ENCODE data around the gene CHI3L1. TPM values are rescaled to one million over a fixed set of nuclear protein-coding genes. Genes with fewer than 3 reads are reported as not detected.

Gene CHI3L1
- total RNA-seq, 3 donors from 2014 or later = 0.58 to 10.8 (median 1.8) TPM

GRCh38 chr1:203225071-203225470, 38.6 kb upstream of the CHI3L1 start:
- TF ChIP-seq, protein P1, sequence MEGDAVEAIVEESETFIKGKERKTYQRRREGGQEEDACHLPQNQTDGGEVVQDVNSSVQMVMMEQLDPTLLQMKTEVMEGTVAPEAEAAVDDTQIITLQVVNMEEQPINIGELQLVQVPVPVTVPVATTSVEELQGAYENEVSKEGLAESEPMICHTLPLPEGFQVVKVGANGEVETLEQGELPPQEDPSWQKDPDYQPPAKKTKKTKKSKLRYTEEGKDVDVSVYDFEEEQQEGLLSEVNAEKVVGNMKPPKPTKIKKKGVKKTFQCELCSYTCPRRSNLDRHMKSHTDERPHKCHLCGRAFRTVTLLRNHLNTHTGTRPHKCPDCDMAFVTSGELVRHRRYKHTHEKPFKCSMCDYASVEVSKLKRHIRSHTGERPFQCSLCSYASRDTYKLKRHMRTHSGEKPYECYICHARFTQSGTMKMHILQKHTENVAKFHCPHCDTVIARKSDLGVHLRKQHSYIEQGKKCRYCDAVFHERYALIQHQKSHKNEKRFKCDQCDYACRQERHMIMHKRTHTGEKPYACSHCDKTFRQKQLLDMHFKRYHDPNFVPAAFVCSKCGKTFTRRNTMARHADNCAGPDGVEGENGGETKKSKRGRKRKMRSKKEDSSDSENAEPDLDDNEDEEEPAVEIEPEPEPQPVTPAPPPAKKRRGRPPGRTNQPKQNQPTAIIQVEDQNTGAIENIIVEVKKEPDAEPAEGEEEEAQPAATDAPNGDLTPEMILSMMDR (IDR thresholded peaks at IDR 0.05) = no peak
- ATAC-seq = no peak
- intact Hi-C loops (cut with DNase I, micrococcal nuclease) = no loop called here

DNA sequence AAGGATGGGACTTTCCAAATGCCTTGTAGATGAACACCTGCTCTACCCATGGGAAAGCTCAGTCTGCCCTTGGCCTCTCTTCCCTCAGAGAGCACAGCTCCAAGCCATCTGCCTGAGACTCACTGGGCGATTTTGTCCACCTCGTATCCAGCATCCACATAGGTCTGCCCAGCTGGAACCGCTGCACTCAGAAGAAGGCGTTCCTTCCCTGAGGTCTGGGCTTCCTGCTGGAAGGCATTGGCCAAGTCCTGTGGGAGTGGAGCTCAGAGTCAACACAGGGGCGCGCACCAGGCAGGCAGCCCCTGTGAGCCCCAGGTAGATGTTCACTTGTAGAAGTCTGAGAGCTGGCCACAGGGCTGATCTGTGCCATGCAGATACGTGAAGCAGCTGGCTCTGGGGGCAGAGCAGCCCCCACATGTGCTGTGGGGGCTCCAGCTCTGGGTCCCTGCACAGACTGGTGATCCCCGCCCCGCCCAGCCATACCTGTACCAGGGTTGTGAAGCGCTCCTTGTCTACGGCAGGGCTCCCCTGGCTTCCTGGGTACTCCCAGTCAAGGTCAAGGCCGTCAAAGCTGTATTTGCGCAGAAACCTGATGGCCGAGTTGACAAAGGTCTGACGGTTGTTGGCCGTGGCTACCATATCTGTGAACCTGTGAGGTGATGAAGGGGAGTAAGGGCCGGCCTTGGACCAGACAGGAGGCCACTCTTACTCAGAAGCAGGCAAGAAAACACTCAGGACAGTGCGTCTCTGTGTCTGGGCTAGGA, 36.7 kb upstream of the CHI3L1 start:
- Histone ChIP-seq H3K9me3 (no peaks in the 10 kb centered on the region), H3K36me3 (ENCODE audit: low read depth) (no peaks in the 10 kb centered on the region), H3K4me1 (ENCODE audit: low read depth) (no peaks in the 10 kb centered on the region), H3K4me3 (no peak overlapping the region)
- DNase-seq (no peak), ATAC-seq (no peak)
- TF ChIP-seq, protein P1 (IDR thresholded peaks at IDR 0.05) = no peak
- intact Hi-C loops (cut with DNase I, micrococcal nuclease) = no loop called here

More at GRCh38 chr1:203225071-203225470, 38.6 kb upstream of the CHI3L1 start:
- H3K4me1 ChIP-seq (ENCODE audit: low read depth) = no peaks in the 10 kb centered on the region
- no peak overlapping the region for H3K4me3 ChIP-seq
- H3K36me3 ChIP-seq (ENCODE audit: low read depth) = no peaks in the 10 kb centered on the region
- no peak for DNase-seq
- H3K9me3 ChIP-seq = no peaks in the 10 kb centered on the region

DNA sequence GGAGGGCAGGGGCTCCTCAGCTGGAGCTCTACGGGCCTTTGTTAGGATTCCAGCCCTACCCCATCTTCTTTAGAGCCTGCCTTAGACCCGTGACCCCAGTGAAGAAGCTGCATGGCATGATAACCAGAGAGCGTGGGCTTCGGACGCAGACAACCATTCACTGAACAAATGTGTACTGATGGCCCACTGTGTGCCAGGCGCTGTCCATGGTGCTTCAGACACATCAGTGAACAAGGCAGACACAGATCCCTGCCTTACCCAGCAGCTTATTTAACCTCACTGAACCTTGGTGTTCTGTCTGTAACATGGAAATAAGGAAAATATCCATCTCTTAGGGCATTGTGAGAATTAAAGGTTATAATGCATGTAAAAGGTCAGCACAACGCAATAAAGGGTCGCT, 33.4 kb upstream of the CHI3L1 start:
- DNase-seq (no peak), ATAC-seq (no peak)
- no peaks in the 10 kb centered on the region for H3K36me3 ChIP-seq (ENCODE audit: low read depth)
- TF ChIP-seq, protein P1 (IDR thresholded peaks at IDR 0.05) = no peak
- intact Hi-C loops (cut with DNase I, micrococcal nuclease) = loop anchor here (5.0 kb wide), 2 partner anchors 103 to 178 kb away; no protein-coding TSS in a partner anchor
- H3K4me3 ChIP-seq = no peak overlapping the region
- H3K9me3 ChIP-seq = no peaks in the 10 kb centered on the region
- no peaks in the 10 kb centered on the region for H3K4me1 ChIP-seq (ENCODE audit: low read depth)

GRCh38 chr1:203219171-203219570, 32.7 kb upstream of the CHI3L1 start:
- TF ChIP-seq, protein P1 (IDR thresholded peaks at IDR 0.05) = no peak
- intact Hi-C loops (cut with DNase I, micrococcal nuclease) = loop anchor here (5.0 kb wide), 2 partner anchors 102 to 177 kb away; no protein-coding TSS in a partner anchor
- H3K4me1 ChIP-seq (ENCODE audit: low read depth) = no peaks in the 10 kb centered on the region
- ATAC-seq = no peak
- no peak for DNase-seq
- no peaks in the 10 kb centered on the region for H3K9me3 ChIP-seq
- no peaks in the 10 kb centered on the region for H3K36me3 ChIP-seq (ENCODE audit: low read depth)
- H3K4me3 ChIP-seq = no peak overlapping the region

DNA sequence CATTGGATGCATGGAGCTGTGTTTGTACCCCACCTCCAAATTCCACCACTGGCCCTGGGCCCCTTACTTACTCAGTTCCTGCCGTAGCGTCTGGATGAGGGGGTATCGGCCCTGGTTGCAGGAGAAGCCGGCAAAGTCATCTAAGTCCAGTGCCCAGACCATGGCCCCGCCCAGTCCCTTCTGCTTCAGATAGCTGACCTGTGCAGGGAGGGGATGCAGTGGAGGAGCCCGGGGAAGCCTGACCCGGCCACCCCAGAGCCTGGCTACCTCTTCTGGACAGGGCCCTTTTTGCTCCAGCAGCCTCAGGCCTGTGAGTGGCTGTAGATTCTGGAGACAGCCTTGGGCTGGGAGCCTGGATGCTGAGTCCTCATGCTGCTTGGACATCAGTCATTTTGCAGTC, 31.2 kb upstream of the CHI3L1 start:
- Histone ChIP-seq H3K4me3 (no peak overlapping the region), H3K4me1 (ENCODE audit: low read depth) (no peaks in the 10 kb centered on the region), H3K9me3 (no peaks in the 10 kb centered on the region), H3K36me3 (ENCODE audit: low read depth) (no peaks in the 10 kb centered on the region)
- DNase-seq (no peak), ATAC-seq (peak; percentile 13)
- TF ChIP-seq, protein P1 (IDR thresholded peaks at IDR 0.05) = no peak
- intact Hi-C loops (cut with DNase I, micrococcal nuclease) = loop anchor here (5.0 kb wide), 2 partner anchors 100 to 175 kb away; no protein-coding TSS in a partner anchor
